HepG2 (cell line): Measurements from ENCODE around the gene CACNA2D3. TPM values are rescaled to one million over a fixed set of nuclear protein-coding genes. Genes with fewer than 3 reads are reported as not detected.

ENCODE experiments used
- ATAC-seq: fragments of 200-7000 bp; cut with Tn5 transposase; 3 replicates; pipeline ENCODE4 v1.9.1; 2020; ENCODE audit warnings: mild to moderate bottlenecking, moderate library complexity
- BruUV-seq: library from RNA; stranded (reverse); fragments of 400-500 nt; replicated peaks from 2 replicates; lab custom pipeline; 2021; lab: Mats Ljungman, UMichigan
- CTCF ChIA-PET: fragments of 300-600 bp; formaldehyde crosslinking; extraction: SDS; loops from one replicate; lab custom pipeline; 2021; ENCODE audit warnings: low total read pairs, inconsistent platforms, low intra/inter-chr PET ratio; lab: Yijun Ruan, JAX
- POLR2A ChIA-PET: fragments of 350-600 bp; sonication (Branson Sonifier 250); formaldehyde crosslinking; loops from one replicate; lab custom pipeline; 2020; ENCODE audit warnings: antibody characterized with exemption, inconsistent platforms; lab: Yijun Ruan, JAX
- DNase-seq: peaks from one replicate; pipeline ENCODE4 v3.0.0-alpha.2; 2015; ENCODE audit warnings: low spot score
- FAIRE-seq: peaks from 3 replicates; lab custom pipeline; 2011; peaks lifted over from hg19 to GRCh38; lab: Jason Lieb, UNC
- H2AFZ ChIP-seq: one replicate; pipeline ENCODE4 v1.6.1; 2011; ENCODE audit warnings: low read length, inconsistent platforms
- H3K27ac ChIP-seq: fragments of 300-600 bp; 3 replicates; pipeline ENCODE4 v1.8.0; 2011; ENCODE audit warnings: mixed run types, mild to moderate bottlenecking, mixed read lengths, low read length, inconsistent platforms; ENCODE audit not compliant: insufficient read depth; ENCODE audit errors: extremely low read length
- H3K27me3 ChIP-seq, 2 experiments: fragments of 200-600 bp in 1 of 2; 2 replicates in 1 of 2; 3 replicates in 1 of 2; pipeline versions ENCODE4 v1.6.0 to v1.8.0; 2011; ENCODE audit warnings: low read length in 2 of 2, mild to moderate bottlenecking in 2 of 2, moderate library complexity in 2 of 2, inconsistent platforms in 1 of 2; ENCODE audit not compliant: insufficient read depth in 2 of 2, control insufficient read depth in 1 of 2
- H3K36me3 ChIP-seq, 2 experiments: fragments of 200-600 bp in 1 of 2; replicated peaks in 1 of 2; 2 replicates in 1 of 2; 3 replicates in 1 of 2; pipeline versions ENCODE4 v1.5.1 to v1.8.0; 2011; ENCODE audit warnings: low read length in 2 of 2, inconsistent platforms in 1 of 2; ENCODE audit not compliant: insufficient read depth in 2 of 2, control insufficient read depth in 1 of 2
- H3K4me1 ChIP-seq: 2 replicates; pipeline ENCODE4 v1.5.1; 2012; ENCODE audit warnings: low read length, inconsistent platforms; ENCODE audit not compliant: insufficient read depth
- H3K4me2 ChIP-seq: 2 replicates; pipeline ENCODE4 v1.6.0; 2011; ENCODE audit warnings: low read depth, low read length, inconsistent platforms
- H3K4me3 ChIP-seq, 3 experiments: fragments of 200-600 bp in 1 of 3; sonication (generic), shearing (Covaris generic) in 1 of 3; replicated peaks in 1 of 3; 2 replicates each; pipeline ENCODE4 v1.5.1; 2011 to 2016; ENCODE audit warnings: low read length in 3 of 3, inconsistent platforms in 2 of 3, low read depth in 2 of 3, mild to moderate bottlenecking in 2 of 3, control low read depth in 1 of 3, mixed read lengths in 1 of 3; ENCODE audit not compliant: insufficient read depth in 1 of 3
- H3K79me2 ChIP-seq: one replicate; pipeline ENCODE4 v1.6.1; 2011; ENCODE audit warnings: low read length, inconsistent platforms; ENCODE audit not compliant: insufficient read depth
- H3K9ac ChIP-seq: 2 replicates; pipeline ENCODE4 v1.6.0; 2011; ENCODE audit warnings: mild to moderate bottlenecking, low read depth, low read length, inconsistent platforms; ENCODE audit not compliant: insufficient read depth
- H3K9me3 ChIP-seq: 2 replicates; pipeline ENCODE4 v1.5.1; 2012; ENCODE audit warnings: mild to moderate bottlenecking, low read length
- H4K20me1 ChIP-seq: 2 replicates; pipeline ENCODE4 v1.6.0; 2011; ENCODE audit warnings: inconsistent platforms, mild to moderate bottlenecking, low read length, moderate library complexity; ENCODE audit not compliant: insufficient read depth
- GABPA ChIP-seq, 2 experiments: IDR thresholded peaks; 2 replicates each; pipeline ENCODE4 v1.6.1; 2011 to 2016; ENCODE audit warnings: low read depth in 2 of 2, low read length in 1 of 2, missing biosample characterization in 1 of 2, missing genetic modification characterization in 1 of 2
- HNRNPH1 ChIP-seq: fragments of 200-400 bp; formaldehyde crosslinking; optimal IDR thresholded peaks from 2 replicates; pipeline ENCODE3; 2017; ENCODE audit warnings: mild to moderate bottlenecking, low read depth, low read length
- HOXA5 ChIP-seq: sonication (generic); formaldehyde crosslinking; IDR thresholded peaks from 2 replicates; pipeline ENCODE4 v1.4.0; 2020; ENCODE audit warnings: missing genetic modification reagents
- PITX1 ChIP-seq: sonication (generic); formaldehyde crosslinking; IDR thresholded peaks from 2 replicates; pipeline ENCODE4 v1.5.1; 2020; ENCODE audit warnings: mild to moderate bottlenecking, missing genetic modification reagents
- RFX1 ChIP-seq: fragments of 450-650 bp; IDR thresholded peaks from 2 replicates; pipeline ENCODE4 v1.6.1; 2017
- RFX3 ChIP-seq: IDR thresholded peaks from 2 replicates; pipeline ENCODE4 v1.6.1; 2016; ENCODE audit warnings: missing biosample characterization, missing genetic modification reagents
- SAP130 ChIP-seq: IDR thresholded peaks from 2 replicates; pipeline ENCODE4 v1.6.1; 2016; ENCODE audit warnings: low read depth
- SUZ12 ChIP-seq: fragments of 150-350 bp; IDR thresholded peaks from 2 replicates; pipeline ENCODE4 v1.6.1; 2014; ENCODE audit warnings: low read depth, low read length
- ZMAT3 ChIP-seq: sonication (generic); formaldehyde crosslinking; conservative IDR thresholded peaks from 2 replicates; pipeline ENCODE4 v1.7.0; 2021; ENCODE audit warnings: missing genetic modification reagents
- ZNF646 ChIP-seq: sonication (generic); formaldehyde crosslinking; IDR thresholded peaks from 2 replicates; pipeline ENCODE4 v1.9.0; 2021; ENCODE audit warnings: mild to moderate bottlenecking, missing genetic modification reagents
- ZNF773 ChIP-seq: sonication (generic); formaldehyde crosslinking; IDR thresholded peaks from 2 replicates; pipeline ENCODE4 v1.4.0; 2020; ENCODE audit warnings: missing genetic modification reagents, borderline replicate concordance
- ZNF788 ChIP-seq: sonication (generic); formaldehyde crosslinking; IDR thresholded peaks from 2 replicates; pipeline ENCODE4 v1.5.0; 2020; ENCODE audit warnings: mild to moderate bottlenecking, missing genetic modification reagents, borderline replicate concordance
- ZSCAN20 ChIP-seq: sonication (generic); formaldehyde crosslinking; IDR thresholded peaks from 2 replicates; pipeline ENCODE4 v1.4.0; 2020; ENCODE audit warnings: missing genetic modification reagents, mild to moderate bottlenecking, borderline replicate concordance
- WGBS: methylation state at CpG from one replicate; pipeline ENCODE4 v1.1.6; 2017; ENCODE audit warnings: low lambda C conversion rate; 5-methylcytosine and 5-hydroxymethylcytosine counted together
- in situ Hi-C: cut with HindIII; loops from 2 replicates; pipeline ENCODE4 v1.10.0; 2017; ENCODE audit warnings: low pct_unique_long_range_greater_than_20kb; ENCODE audit not compliant: extremely low pct_ligation_motif_present
- intact Hi-C: fragments of 100-400 bp; cut with micrococcal nuclease; formaldehyde crosslinking; loops from one replicate; pipeline ENCODE4 v1.10.0; 2022; ENCODE audit not compliant: unreplicated experiment
- polyA plus RNA-seq, 8 experiments: library from polyadenylated mRNA; depleted of rRNA in 3 of 8; stranded (reverse) in 7 of 8; unstranded in 1 of 8; fragments of >200 nt; fragmentation: Illumina TruSeq in 4 of 8; extraction: Trizol in 4 of 8; gene quantifications; 2 replicates each; pipeline versions ENCODE4 v1.2.1 to v1.2.3, GENCODE V29; 2011 to 2016; ENCODE audit warnings: low read depth in 4 of 8, missing spikeins in 1 of 8, mixed read lengths in 1 of 8; ENCODE audit not compliant: insufficient read depth in 1 of 8
- total RNA-seq, 5 experiments: library from RNA; depleted of rRNA; stranded (reverse); fragments of >200 nt; fragmentation: Illumina TruSeq; extraction: Trizol; gene quantifications; 2 replicates each; pipeline ENCODE4 v1.2.3, GENCODE V29; 2016; ENCODE audit warnings: low read depth in 1 of 5
- TF ChIP-seq, protein P1 (sequence below): sonication (generic); formaldehyde crosslinking; IDR thresholded peaks from 2 replicates; pipeline ENCODE4 v1.4.0; 2020; ENCODE audit warnings: missing genetic modification reagents, borderline replicate concordance

The CACNA2D3 gene
- total and polyA plus RNA-seq, 2 of the 13 experiments (the other 11 are each of a cell fraction or from before 2014, with no cell fraction given): not detected

DNA sequence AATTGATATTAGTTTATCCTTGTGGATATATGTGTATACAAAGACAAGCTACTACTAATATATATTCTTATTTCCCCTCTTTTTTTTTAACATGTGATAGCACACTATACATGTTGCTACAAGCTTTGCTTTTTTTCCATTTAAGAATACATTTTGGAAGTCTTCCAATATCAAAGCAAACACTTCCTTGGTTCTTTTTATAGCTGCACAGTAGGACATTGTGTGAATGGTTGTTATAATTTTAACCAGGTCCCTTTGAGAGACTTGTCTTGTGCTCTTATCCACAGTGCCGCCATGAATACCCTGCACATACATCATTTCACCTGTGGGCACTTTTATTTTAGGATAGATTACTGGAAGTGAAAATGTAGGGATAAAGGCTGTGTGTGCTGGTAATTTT lies 88.7 kb downstream of the CACNA2D3 start (continued):
- no peak for TF ChIP-seq ZNF646 (CRISPR knock-in tag)
- TF ChIP-seq SAP130: no peak
- TF ChIP-seq, all 625 proteins: peak for 0

DNA sequence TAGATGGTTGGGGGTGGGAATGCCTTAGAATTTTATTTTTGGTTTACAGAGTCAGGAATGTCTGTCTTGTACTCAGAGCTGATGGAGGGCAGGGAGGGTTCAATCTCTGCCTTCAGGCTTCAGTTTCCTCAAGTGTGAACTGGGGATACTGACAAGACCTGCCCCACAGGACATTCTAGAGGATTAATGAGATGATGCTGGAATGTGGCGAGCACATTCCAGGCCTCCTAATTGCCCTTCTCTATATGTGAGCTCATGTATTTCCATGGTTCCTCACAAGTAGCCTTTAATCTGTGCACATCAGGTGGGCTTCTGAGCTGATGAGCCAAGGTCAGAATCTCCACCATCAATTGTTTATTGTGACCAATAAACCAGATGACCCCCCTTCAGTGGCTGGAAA lies 90.4 kb downstream of the CACNA2D3 start:
- WGBS: no CpG with 5 or more reads among the region's 1 CpG
- no peak for DNase-seq

More for the DNA sequence above, 90.4 kb downstream of the CACNA2D3 start:
- TF ChIP-seq PITX1 (CRISPR knock-in tag): no peak
- no peak for TF ChIP-seq RFX1
- no peak for TF ChIP-seq ZSCAN20 (CRISPR knock-in tag)
- TF ChIP-seq SUZ12: no peak
- TF ChIP-seq HNRNPH1: no peak
- TF ChIP-seq ZNF773 (CRISPR knock-in tag): no peak
- TF ChIP-seq ZMAT3 (CRISPR knock-in tag): no peak
- TF ChIP-seq RFX3 (CRISPR knock-in tag): no peak
- no peak for TF ChIP-seq ZNF788 (CRISPR knock-in tag)
- TF ChIP-seq, protein P1, sequence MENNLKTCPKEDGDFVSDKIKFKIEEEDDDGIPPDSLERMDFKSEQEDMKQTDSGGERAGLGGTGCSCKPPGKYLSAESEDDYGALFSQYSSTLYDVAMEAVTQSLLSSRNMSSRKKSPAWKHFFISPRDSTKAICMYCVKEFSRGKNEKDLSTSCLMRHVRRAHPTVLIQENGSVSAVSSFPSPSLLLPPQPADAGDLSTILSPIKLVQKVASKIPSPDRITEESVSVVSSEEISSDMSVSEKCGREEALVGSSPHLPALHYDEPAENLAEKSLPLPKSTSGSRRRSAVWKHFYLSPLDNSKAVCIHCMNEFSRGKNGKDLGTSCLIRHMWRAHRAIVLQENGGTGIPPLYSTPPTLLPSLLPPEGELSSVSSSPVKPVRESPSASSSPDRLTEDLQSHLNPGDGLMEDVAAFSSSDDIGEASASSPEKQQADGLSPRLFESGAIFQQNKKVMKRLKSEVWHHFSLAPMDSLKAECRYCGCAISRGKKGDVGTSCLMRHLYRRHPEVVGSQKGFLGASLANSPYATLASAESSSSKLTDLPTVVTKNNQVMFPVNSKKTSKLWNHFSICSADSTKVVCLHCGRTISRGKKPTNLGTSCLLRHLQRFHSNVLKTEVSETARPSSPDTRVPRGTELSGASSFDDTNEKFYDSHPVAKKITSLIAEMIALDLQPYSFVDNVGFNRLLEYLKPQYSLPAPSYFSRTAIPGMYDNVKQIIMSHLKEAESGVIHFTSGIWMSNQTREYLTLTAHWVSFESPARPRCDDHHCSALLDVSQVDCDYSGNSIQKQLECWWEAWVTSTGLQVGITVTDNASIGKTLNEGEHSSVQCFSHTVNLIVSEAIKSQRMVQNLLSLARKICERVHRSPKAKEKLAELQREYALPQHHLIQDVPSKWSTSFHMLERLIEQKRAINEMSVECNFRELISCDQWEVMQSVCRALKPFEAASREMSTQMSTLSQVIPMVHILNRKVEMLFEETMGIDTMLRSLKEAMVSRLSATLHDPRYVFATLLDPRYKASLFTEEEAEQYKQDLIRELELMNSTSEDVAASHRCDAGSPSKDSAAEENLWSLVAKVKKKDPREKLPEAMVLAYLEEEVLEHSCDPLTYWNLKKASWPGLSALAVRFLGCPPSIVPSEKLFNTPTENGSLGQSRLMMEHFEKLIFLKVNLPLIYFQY (CRISPR knock-in tag): no peak
- no peak for TF ChIP-seq HOXA5 (CRISPR knock-in tag)
- no peak for TF ChIP-seq GABPA (IDR thresholded peaks at IDR 0.05; ENCODE audit: low read depth, low read length)
- TF ChIP-seq GABPA (CRISPR knock-in tag; IDR thresholded peaks at IDR 0.05; ENCODE audit: low read depth): no peak
- BruUV-seq: no TSS peak
- Histone ChIP-seq H3K79me2 (no peaks in the 10 kb centered on the region), H3K4me1 (no peaks in the 10 kb centered on the region), H2AFZ (no peak overlapping the region), H3K4me3 (no peak overlapping the region), H4K20me1 (no peaks in the 10 kb centered on the region), H3K4me2 (no peak overlapping the region), H3K36me3 (no peaks in the 10 kb centered on the region), H3K9ac (no peak overlapping the region), H3K9me3 (no peaks in the 10 kb centered on the region), H3K27me3 (no peaks in the 10 kb centered on the region; a peak in 1 of 5 replicates), H3K27ac (no peak overlapping the region)
- in situ Hi-C loops (no loop called here), intact Hi-C loops (no loop called here)
- ATAC-seq (no peak), FAIRE-seq (no peak)
- POLR2A ChIA-PET: no interaction called here
- CTCF ChIA-PET: no interaction called here
